Stimulated activated effector memory CD8-positive, alpha-beta T cell treated with anti-CD3 and anti-CD28 coated beads, Interleukin-12 subunit alpha, Interleukin-12 subunit beta, amount 100 ng/mL, for 72 hours (primary cell): ENCODE measurements around the gene AIRE.

ENCODE experiments used
- ATAC-seq: fragments of 150-1000 bp; cut with Tn5 transposase; 2 replicates; pipeline ENCODE4 v1.10.0; 2021
- DNase-seq, 2 donors: peaks; one replicate each; pipeline ENCODE4 v3.0.0; 2021 to 2022; ENCODE audit warnings: low spot score in 2 of 2
- H3K27ac Mint-ChIP-seq: one replicate; pipeline ENCODE4 v1.8.0; 2022; ENCODE audit warnings: mild to moderate bottlenecking, mixed read lengths
- H3K36me3 Mint-ChIP-seq: one replicate; pipeline ENCODE4 v1.8.0; 2022; ENCODE audit warnings: mild to moderate bottlenecking, mixed read lengths
- H3K4me1 Mint-ChIP-seq: one replicate; pipeline ENCODE4 v1.8.0; 2022; ENCODE audit warnings: mixed read lengths
- H3K4me3 Mint-ChIP-seq: one replicate; pipeline ENCODE4 v1.8.0; 2022; ENCODE audit warnings: mild to moderate bottlenecking, mixed read lengths
- H3K9me3 Mint-ChIP-seq: one replicate; pipeline ENCODE4 v1.8.0; 2022; ENCODE audit warnings: mixed read lengths

The AIRE gene

DNA sequence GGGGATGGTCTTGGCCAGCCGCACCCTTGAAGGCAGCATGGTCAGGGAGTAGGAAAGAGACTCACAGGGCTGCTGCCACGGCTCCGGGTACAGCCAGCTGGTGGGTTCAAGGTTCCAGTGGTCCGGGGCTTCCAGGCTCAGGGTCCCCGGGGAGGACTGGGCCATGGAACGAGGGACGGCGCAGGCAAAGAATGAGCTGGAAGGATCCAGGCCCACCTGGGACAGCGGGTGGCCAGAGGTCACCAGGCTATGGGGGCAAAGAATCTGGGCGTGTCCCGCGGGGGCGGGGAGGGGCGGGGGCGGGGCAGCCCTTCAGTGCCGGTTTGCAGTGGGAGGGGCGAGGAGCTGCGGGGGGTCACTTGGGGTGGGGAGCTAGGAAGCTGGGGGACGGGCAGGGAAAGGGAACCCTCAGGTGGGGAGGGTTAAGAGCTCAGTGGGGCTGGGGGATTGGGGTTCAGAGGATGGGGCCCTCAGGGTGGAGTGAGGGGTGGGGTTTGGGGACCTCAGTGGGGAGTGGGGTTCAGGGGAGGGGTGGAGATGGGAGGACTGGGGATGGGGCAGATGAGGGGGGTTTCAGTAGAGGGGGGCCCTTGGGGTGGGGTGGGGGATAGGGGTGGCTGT is 23.9 kb upstream of the AIRE start, which contains the start of gene DNMT3L:
TSS of gene DNMT3L (minus strand) at position 223 of the 621 bp plus-strand sequence. CDS start 638 bp downstream, outside the sequence.
- no peak for ATAC-seq
- no peaks in the 10 kb centered on the region for H3K4me1 Mint-ChIP-seq
- H3K9me3 Mint-ChIP-seq = no peaks in the 10 kb centered on the region
- no peak within 1 kb of the TSS for H3K27ac Mint-ChIP-seq
- H3K36me3 Mint-ChIP-seq = no peaks in the 10 kb centered on the region
- H3K4me3 Mint-ChIP-seq = no peak within 1 kb of the TSS
- DNase-seq = no peak

- no peak overlapping the region for H3K27ac Mint-ChIP-seq
- ATAC-seq (no peak), DNase-seq (no peak)
- H3K36me3 Mint-ChIP-seq = no peaks in the 10 kb centered on the region
- no peak overlapping the region for H3K4me3 Mint-ChIP-seq
- H3K4me1 Mint-ChIP-seq = no peaks in the 10 kb centered on the region
- H3K9me3 Mint-ChIP-seq = no peaks in the 10 kb centered on the region
Measured at GRCh38 chr21:44262338-44263056, 23.2 kb upstream of the AIRE start.

DNA sequence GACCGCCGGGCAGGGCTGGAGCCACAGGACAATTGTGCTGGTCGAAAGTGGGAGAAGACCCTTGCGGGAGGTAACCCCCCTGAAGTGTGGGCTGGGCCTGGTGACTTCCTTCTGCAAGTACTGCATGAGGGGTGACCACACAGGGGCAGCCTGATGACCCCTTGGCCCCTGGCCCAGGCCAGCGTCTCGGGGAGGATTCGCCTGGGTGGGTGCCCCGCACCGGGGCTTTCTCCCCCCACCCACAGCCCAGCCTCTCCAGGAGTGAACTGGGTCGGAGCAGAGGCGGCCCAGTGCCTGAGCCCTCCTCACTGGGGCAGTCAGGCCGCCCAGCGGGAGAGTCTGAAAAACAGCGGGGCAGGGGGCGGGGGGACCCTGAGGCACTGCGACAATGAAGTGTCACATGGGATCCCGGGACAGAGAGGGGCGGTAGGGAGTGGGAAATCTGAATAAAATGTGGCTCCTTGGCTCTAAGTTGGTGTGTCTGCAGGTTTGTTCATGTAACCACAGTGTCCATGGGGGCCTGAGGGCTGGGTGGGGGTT is 22.4 kb upstream of the AIRE start:
- H3K36me3 Mint-ChIP-seq = no peaks in the 10 kb centered on the region
- H3K9me3 Mint-ChIP-seq = no peaks in the 10 kb centered on the region
- no peak overlapping the region for H3K27ac Mint-ChIP-seq
- ATAC-seq (no peak), DNase-seq (no peak)
- H3K4me3 Mint-ChIP-seq = no peak overlapping the region
- no peaks in the 10 kb centered on the region for H3K4me1 Mint-ChIP-seq

DNA sequence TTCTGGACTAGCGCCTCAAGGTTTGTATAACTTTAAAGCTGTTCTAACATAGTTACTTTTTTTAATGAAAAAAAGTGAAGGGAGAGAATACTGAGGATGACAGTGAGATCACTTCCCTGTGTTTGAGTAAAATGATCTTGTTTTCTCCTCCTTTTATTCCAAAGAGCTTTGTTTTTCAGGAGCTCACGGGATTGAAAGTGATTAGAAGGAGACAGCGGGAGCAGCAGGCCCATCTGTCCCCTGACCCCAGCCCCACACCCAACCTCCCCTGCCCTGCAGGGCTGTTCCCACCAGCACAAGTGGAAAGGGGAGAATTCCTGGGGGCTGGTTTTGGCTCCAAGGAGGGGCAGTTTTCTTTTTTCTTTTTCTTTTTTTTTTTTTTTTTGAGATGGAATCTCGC is 21.9 kb upstream of the AIRE start:
- Mint-ChIP-seq H3K9me3 (no peaks in the 10 kb centered on the region), H3K4me3 (no peak overlapping the region), H3K36me3 (no peaks in the 10 kb centered on the region), H3K27ac (no peak overlapping the region), H3K4me1 (no peaks in the 10 kb centered on the region)
- no peak for DNase-seq
- no peak for ATAC-seq

- DNase-seq = no peak
Measured at GRCh38 chr21:44265734-44266270, 19.9 kb upstream of the AIRE start.

DNA sequence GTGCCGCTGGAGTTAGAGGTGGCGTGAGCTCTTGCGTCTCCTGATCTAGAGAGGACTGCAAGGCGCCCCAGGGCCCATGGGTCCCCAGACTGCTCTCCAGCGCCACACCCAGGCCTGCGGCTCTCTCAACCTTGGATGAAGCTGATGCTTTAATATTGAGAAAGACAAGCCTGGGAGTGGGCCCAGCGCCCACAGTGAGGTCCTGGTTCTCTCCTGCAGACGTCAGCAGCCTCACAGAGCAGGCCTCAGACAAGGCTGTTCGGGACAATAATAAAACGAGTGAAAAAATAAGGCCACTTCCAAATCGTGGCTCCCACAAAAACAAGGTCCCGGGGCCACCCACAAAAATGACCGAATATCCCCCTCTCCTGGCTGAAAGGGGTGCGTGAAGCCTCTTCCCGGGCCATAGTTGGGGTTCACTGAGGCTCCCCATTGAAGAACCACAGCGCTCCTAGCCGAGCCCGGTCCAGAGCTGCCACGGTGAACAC is 18.0 kb upstream of the AIRE start:
- Mint-ChIP-seq H3K27ac (no peak overlapping the region), H3K4me3 (no peak overlapping the region), H3K9me3 (no peaks in the 10 kb centered on the region), H3K36me3 (no peaks in the 10 kb centered on the region), H3K4me1 (no peaks in the 10 kb centered on the region)
- DNase-seq (no peak), ATAC-seq (peak; percentile 50)

More at GRCh38 chr21:44265734-44266270, 19.9 kb upstream of the AIRE start:
- Mint-ChIP-seq H3K4me1 (no peaks in the 10 kb centered on the region), H3K27ac (no peak overlapping the region), H3K36me3 (no peaks in the 10 kb centered on the region), H3K4me3 (no peak overlapping the region), H3K9me3 (no peaks in the 10 kb centered on the region)
- no peak for ATAC-seq

- ATAC-seq = no peak
- Mint-ChIP-seq H3K36me3 (no peaks in the 10 kb centered on the region), H3K4me1 (no peaks in the 10 kb centered on the region), H3K27ac (no peak overlapping the region), H3K4me3 (no peak overlapping the region), H3K9me3 (no peaks in the 10 kb centered on the region)
- no peak for DNase-seq
Measured at GRCh38 chr21:44269090-44269489, 16.6 kb upstream of the AIRE start.

GRCh38 chr21:44271558-44272283 is 14.0 kb upstream of the AIRE start:
- Mint-ChIP-seq H3K27ac (peak overlapping the region; percentile 23), H3K36me3 (no peaks in the 10 kb centered on the region), H3K4me3 (no peak overlapping the region), H3K9me3 (no peaks in the 10 kb centered on the region), H3K4me1 (no peaks in the 10 kb centered on the region)
- ATAC-seq (no peak), DNase-seq (no peak)

DNA sequence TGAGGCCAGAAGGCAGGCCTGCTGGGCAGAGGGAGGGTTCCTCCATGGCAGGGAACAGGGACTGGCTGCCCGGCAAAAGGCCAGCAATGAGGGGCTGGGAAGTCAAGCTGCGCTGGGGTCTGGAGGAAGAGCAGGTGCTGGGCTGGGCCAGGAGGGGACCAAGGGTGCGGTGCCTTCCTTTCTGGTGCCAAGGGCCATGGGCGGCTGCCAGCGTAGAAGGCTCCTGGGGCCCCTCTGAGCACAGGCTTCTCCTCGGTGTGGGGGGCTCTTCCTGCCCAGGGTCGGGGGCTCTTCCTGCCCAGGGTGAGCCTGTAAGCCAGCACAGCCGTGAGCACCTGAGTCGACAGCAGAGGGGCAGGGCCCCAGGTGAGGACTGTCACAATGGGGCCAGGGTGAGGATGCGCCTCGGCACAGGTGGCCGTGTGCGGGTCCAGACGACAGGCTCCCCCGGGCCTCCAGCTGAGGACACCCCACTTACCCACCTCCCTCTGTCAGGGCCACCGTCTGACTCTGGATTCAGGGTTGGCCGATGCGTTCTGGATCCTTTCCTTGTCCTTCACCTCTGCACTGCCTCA is 13.3 kb upstream of the AIRE start:
- no peak for DNase-seq
- Mint-ChIP-seq H3K36me3 (no peaks in the 10 kb centered on the region), H3K9me3 (no peaks in the 10 kb centered on the region), H3K4me1 (no peaks in the 10 kb centered on the region), H3K4me3 (no peak overlapping the region), H3K27ac (peak overlapping the region; percentile 23)
- no peak for ATAC-seq

DNA sequence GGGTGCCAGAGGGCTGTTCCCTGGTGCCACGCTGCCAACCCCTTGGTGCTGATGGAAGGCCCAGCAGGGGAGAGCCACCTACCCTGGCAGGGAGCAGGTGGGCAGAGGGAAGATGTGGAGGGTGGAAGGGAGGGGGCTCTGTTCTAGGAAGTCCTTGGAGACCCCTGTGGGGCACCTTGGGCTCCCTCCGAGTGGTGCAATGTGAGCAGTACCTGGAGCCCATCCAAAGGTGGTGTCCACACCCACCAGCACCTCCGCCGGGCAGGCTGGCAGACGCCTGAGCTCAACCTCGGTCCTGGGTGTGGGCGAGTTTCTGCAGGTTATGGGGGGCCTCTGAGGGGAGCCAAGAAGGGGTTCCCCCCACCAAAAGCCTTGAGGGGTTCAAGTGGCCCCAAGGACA is 12.6 kb upstream of the AIRE start:
- DNase-seq (no peak), ATAC-seq (no peak)
- no peaks in the 10 kb centered on the region for H3K4me1 Mint-ChIP-seq
- no peak overlapping the region for H3K27ac Mint-ChIP-seq
- H3K9me3 Mint-ChIP-seq = no peaks in the 10 kb centered on the region
- no peak overlapping the region for H3K4me3 Mint-ChIP-seq
- no peaks in the 10 kb centered on the region for H3K36me3 Mint-ChIP-seq

DNA sequence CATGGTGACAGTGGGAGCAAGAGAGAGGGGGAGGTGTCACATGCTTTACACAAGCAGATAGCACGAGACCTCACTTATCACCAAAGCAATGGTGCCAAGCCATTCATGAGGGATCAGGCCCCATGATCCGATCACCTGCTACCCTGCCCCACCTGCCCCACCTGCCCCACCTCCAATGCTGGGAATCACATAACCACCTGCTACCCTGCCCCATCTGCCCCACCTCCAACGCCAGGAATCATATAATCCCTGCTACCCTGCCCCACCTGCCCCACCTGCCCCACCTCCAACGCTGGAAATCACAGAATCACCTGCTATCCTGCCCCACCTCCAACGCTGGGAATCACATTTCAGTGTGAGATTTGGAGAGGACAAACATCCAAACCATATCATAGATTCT is 10.6 kb upstream of the AIRE start:
- ATAC-seq = no peak
- Mint-ChIP-seq H3K9me3 (no peaks in the 10 kb centered on the region), H3K36me3 (no peaks in the 10 kb centered on the region), H3K27ac (peak overlapping the region; percentile 4), H3K4me3 (no peak overlapping the region), H3K4me1 (no peaks in the 10 kb centered on the region)
- no peak for DNase-seq

- ATAC-seq (no peak), DNase-seq (no peak)
- H3K27ac Mint-ChIP-seq = peak overlapping the region; percentile 43
- no peaks in the 10 kb centered on the region for H3K36me3 Mint-ChIP-seq
- H3K4me3 Mint-ChIP-seq = no peak overlapping the region
- no peaks in the 10 kb centered on the region for H3K4me1 Mint-ChIP-seq
- no peaks in the 10 kb centered on the region for H3K9me3 Mint-ChIP-seq
Measured at GRCh38 chr21:44279354-44280260, 6.1 kb upstream of the AIRE start.

DNA sequence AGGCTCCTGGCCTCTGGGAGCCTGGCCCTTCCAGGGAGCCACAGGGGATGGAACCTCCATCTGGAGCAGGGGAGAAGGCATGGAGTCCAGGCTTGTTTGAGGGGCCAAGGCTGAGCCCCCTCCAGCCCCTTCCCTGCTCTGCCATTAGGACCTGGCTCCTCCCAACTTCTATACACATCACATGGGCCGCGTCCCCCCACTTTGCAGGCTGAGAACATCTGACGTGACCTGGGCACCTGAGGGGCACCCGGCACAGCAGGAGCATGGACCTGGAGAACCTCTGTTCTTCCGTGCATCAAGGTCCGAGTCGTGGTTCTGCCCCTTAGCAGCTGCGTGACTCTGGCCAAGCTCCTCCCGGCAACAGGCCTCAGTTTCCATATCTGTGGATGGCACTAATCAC is 3.9 kb upstream of the AIRE start:
- H3K36me3 Mint-ChIP-seq = no peaks in the 10 kb centered on the region
- H3K4me1 Mint-ChIP-seq = no peaks in the 10 kb centered on the region
- no peak overlapping the region for H3K4me3 Mint-ChIP-seq
- DNase-seq (no peak), ATAC-seq (no peak)
- H3K27ac Mint-ChIP-seq = no peak overlapping the region
- H3K9me3 Mint-ChIP-seq = no peaks in the 10 kb centered on the region

DNA sequence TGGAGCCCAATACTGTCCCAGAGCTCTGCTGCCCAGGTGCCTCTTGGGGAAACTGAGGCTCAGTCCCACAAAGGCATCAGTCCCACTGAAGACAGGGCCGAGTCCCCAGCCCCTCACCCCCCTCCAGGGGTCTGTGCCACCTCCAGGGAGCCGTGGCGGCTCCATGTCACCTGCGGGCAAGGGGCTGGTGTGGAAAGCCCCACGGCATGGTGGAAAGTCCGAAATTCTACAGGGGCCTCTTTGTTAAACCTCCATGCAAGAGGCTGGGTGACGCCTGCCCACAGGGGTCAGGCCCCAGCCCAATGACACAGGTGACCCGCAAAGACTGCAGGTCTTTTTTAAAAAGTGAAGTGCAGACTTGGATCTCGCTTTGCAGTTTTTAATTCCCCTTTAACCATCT is 3.3 kb upstream of the AIRE start:
- no peak overlapping the region for H3K27ac Mint-ChIP-seq
- no peak for ATAC-seq
- H3K4me1 Mint-ChIP-seq = no peaks in the 10 kb centered on the region
- DNase-seq = no peak
- H3K9me3 Mint-ChIP-seq = no peaks in the 10 kb centered on the region
- no peaks in the 10 kb centered on the region for H3K36me3 Mint-ChIP-seq
- no peak overlapping the region for H3K4me3 Mint-ChIP-seq
